ENCODE data around the gene PYGB.

Gene PYGB

GRCh38 chr20:25271486-25272222, 23.8 kb downstream of the PYGB start:
- no peak for DNase-seq

DNA sequence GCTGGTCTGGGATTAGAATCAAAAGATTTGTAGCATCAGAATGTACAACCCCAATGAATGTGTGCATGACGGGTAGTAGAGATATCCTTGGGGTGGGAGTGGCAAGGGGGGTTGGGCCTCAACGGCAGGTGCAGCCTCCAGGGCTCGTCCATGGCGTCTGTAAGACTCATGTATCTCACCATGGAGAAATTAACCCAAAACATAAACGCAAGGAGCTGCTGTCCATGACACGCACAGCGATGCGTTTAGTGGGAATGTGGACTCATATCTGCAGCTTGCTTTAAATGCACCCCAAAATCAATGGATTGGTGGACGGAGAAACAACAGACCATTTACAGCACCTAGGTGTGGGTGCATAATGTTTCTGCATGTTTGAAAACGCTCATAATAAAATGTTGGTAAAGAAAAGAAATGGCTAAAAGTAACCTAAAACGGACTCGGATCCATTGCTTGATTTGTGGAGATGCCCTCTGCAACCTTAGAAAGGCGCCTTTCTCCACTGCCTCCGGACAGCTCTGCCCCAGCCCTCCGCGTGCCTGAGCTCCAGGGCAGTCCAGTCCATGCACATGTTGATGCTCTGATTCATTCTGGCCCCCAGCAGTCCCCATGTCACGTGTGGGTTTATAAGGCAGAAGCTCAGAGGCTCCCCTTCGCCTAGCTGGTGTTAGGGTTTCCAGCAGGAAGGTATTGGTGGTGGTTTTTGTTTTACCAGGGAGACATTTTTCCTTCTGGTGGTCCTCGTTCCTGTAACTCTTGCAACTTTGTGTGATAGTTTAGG, 24.5 kb downstream of the PYGB start:
- DNase-seq = no peak

- no peak for DNase-seq
Measured at GRCh38 chr20:25273046-25273445, 25.2 kb downstream of the PYGB start.

DNA sequence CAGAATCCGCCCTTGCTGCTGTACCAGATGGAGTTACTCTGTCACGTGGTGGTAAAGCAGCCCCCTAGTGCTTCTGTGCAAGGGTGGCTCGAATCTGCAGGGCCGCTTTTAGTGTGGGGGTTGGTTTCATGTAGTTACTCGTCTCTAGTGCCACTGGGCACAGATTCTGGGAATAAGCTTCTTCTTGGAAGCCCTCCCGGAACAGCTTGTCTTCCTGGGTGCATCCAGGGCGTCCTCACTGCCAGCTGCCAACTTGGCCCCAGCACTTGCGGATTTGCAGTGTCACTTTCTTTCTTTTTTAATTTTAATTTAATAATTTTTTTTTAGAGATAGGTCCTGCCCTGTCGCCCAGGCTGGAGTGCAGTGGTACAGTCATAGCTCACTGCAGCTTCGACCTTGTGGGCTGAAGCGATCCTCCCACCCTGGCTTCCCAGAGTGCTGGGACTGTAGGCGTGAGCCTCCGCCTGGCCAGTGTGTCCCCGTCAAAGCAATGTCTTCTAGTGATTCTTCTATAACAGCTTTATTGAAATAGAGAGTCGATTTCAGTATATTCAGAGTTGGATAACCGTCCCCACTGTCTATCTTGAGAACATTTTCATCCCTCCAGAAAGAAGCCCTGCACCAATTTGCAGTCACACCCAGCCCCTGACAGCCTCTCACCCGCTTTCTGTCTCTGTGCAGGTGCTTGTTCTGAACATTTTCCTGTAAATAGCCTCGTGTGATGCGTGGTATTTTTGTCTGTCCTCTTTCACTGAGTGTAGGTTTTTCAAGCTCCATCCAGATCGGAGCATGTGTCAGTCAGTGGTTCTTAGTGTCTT, 25.9 kb downstream of the PYGB start:
- DNase-seq = no peak

DNA sequence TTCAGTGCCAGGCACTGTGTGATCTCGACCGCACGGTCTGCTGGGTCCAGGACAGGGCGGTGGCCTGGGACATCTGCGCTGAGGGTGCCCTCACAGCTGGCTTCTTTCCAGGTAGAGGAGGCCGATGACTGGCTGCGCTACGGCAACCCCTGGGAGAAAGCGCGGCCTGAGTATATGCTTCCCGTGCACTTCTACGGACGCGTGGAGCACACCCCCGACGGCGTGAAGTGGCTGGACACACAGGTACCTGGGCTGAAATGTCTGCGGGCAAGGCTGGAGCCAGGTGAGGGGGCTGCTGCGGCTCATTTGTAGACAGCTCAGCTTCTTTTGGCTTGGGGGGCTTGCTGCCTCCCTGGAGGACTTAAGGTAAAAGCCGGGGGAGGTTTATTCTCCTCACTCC, 26.6 kb downstream of the PYGB start:
- DNase-seq = no peak

DNA sequence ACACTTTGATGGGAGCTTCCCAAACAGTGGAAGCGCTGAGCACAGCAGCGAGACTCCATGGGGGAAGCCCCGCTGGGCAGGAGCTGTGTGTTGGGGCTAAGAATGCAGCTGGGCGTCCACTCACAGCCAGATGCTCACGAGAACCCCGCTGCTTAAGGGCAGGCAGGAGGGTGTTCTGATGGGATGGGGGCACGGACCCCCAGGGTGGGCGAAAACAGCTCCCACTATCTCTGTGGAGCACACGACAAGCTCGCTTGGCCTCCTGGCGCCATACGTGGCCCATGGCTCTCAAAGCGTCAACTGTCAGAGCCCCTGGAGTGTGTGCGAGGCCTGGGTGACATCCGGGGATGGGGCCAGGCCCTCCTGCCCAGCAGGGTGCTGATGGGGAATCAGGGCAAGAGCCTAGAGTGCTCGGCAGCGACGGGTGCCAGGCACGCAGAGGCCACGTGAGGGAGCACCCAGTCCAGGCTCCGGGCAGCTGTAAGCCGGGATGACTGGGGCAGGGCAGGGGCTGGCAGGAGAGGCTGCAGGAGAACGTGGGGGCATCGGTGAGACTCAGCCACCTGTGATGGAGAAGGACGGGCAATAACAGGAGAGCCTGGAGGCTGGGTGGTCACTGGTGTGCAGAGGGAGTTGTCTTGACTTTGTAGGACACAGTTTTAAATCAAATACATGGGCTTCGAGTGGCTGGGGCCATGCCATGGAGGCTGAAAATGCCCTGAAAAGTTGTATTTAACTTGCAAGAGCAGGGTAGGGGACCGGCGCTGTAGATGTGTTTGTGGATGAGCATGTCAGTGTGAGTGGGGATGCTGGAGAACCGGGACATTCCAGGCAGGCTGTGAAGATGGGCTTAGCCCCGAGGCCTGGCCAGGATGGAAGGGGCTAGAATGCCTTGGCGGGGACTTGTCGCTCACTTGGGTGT, 27.3 kb downstream of the PYGB start:
- DNase-seq = no peak

DNA sequence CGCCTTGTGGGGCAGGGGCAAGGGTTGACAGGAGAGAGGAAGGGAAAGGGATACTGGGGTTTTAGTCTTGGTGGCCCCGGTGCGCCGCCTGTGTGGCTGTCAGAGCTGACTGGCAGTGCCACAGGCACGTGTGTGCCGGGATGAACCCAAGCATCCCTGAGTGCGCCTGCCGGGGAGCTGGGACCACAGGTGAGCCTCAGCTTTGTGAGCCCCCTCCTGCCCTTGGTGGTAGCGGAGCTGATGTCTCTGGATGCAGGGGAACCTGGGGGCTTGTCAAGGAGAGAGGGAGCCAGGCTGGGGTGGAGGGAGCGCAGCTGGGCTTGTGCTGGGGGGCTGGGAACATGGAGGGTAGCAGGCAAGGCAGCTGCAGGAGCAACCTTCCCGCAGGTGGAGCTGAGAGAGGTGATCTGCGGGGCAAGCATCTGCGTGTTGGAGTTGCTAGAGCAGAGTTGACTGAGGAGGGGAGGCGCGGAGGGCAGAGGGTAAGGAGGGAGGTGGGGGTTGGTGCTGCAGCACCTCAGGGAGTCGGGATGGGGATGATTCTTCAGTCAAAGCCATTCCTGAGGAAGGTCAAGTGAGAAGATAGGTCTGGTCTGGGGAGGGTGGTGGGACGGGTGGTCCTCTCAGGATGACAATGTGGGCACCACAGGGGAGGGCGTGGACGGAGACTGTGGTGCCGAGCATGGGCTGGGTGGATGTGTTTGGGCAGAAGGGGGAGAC, 28.1 kb downstream of the PYGB start:
- DNase-seq = no peak

DNA sequence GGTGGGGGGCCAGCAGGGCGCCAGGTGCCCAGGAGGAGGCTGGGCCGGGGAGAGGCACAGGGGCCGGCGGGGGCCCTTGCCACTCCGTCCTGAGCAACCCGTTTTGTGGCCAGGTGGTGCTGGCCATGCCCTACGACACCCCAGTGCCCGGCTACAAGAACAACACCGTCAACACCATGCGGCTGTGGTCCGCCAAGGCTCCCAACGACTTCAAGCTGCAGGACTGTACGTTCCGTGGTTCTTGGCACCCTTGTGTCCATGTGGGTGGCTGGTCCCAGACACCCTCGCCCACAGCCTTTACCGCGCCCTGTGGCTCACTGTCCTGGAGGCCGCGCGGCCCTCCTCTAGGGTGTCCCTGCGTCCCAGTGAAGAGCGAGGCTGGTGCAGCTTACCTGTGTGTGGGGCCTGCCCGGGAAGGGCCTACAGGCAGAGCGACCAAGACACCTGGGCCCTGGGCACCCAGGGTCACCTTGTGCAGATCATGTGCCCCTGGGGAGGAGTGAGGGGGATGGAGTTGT, 28.7 kb downstream of the PYGB start:
- DNase-seq = no peak

DNA sequence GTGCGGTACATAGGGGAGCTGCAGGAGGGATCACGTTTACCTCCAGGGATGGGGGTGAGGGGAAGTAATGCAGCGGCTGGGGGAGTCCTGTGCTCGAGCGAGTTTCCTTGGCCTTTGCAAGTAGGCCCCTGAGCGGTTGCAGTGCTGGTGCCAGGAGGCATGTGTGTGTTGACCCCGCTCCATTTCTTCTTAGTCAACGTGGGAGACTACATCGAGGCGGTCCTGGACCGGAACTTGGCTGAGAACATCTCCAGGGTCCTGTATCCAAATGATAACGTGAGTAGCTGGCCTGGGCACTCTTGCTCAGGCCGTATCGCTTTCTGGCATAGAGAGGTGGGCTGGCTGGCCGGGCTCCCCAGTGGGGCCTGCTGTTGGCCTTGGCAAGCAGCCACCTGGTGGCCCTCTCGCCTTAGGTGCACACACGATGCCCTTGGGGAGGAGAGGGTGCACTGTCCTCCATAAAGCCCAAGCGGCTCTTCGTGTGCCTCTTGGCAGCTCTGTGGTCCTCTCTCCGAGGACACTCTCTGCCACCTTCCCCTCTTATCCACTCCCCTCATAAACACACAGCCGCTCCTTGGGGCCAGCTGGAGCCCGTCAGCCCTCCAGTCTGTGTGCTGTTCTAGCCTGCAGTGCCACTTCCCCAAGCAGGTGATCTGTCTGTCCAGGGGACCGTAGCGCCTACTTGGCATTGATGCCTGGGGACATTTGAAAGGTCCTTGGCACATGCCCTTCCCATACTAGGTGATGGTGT, 29.3 kb downstream of the PYGB start:
- no peak for DNase-seq

DNA sequence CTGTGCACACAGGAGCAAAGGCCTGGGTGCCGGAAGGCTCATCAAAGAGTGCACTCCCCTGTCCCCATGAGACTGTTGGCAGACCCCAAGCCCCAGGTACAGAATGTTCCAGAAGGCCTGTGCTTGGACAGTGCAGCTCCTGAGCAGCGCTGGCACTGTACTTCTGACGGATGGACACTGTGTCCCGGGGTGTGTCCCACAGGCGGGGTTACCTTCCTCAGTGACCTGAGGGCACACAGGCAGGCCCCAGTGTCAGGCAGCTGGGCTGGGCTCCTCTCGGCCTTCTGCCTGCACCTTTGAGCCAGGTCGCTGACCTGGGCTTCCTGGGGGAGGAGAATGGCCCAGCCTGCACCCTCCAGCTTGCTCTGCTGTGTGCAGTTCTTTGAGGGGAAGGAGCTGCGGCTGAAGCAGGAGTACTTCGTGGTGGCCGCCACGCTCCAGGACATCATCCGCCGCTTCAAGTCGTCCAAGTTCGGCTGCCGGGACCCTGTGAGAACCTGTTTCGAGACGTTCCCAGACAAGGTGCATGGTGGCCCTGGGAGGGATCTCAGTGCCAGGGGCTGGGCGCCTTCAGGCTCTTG, 30.1 kb downstream of the PYGB start:
- DNase-seq = no peak

GRCh38 chr20:25278636-25279361, 30.9 kb downstream of the PYGB start:
- no peak for DNase-seq

- no peak for DNase-seq
Measured at GRCh38 chr20:25279403-25279802, 31.5 kb downstream of the PYGB start.

- no peak for DNase-seq
Measured at GRCh38 chr20:25280051-25280573, 32.2 kb downstream of the PYGB start.

GRCh38 chr20:25280574-25281535, 33.0 kb downstream of the PYGB start:
- no peak for DNase-seq

DNA sequence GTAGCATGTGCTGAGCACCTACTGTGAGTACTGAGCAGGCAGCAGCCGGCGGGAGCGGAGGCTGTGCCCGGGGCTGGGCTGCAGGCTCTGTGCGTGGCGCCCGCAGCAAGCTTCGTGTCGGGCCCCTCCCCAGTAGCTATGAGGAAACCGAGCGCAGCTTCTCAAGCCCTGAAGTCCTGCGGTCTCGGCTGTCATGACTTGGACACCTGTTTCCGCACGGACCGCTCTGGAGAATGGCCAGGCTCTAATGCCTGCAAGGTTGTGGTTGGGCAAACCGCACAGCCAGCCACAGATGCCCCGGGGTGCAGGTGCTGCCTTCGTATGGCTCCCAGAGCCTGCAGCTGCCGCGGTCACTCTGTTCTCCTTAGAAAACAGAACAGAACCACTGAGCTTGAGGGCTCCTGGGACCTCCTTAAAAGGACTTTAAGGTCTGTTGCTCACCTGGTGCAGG, 33.7 kb downstream of the PYGB start:
- DNase-seq = no peak

DNA sequence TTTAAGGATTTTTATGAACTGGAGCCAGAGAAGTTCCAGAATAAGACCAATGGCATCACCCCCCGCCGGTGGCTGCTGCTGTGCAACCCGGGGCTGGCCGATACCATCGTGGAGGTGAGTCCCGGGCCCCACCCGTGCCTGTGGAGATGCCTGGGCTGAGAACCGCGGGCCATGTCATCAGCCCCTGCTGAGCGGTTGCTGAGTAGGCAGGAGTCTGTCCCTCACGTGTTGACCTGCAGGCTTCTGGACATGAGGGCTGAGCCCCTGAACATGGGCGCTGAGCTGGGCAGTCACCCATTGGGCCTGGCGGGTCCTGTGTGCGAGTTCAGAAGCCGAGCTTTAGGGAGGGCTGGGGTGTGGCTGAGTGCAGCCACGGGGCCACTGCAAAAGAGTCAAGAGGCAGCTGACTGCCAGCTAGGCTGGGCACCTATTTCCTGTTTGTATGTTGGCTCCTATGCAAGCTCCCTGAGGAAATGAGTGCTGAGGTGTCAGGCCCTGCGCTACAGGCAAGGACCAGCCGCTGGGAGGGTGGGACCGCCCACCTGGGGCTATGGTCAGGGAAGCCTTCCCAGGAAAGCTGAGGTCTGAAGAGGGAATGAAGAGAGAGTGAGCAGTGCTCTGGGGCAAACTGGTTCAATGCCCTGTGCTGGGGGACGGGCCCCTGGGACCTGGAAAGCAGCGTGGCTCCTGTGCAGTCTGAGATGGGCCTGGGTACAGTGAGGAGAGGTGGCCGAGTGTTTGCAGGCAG, 34.3 kb downstream of the PYGB start:
- DNase-seq = no peak

- DNase-seq = no peak
Measured at GRCh38 chr20:25282796-25283195, 34.9 kb downstream of the PYGB start.
